Testis (tissue), 3 donors: ENCODE data around the gene CRYGN. TPM values are rescaled to one million over a fixed set of nuclear protein-coding genes. Genes with fewer than 3 reads are reported as not detected.

Experiments used
- DNase-seq: peaks from one replicate; pipeline ENCODE4 v3.0.0-alpha.2; 2019
- H3K27ac ChIP-seq, 2 donors: fragments of 200-600 bp; sonication (generic); one replicate each; pipeline ENCODE4 v1.5.1; 2019
- H3K27me3 ChIP-seq: fragments of 200-600 bp; sonication (generic); one replicate; pipeline ENCODE4 v1.5.1; 2019
- H3K36me3 ChIP-seq: fragments of 200-600 bp; sonication (generic); one replicate; pipeline ENCODE4 v1.5.1; 2017; ENCODE audit warnings: low read depth; ENCODE audit errors: missing control alignments
- H3K4me1 ChIP-seq: fragments of 200-600 bp; sonication (generic); one replicate; pipeline ENCODE4 v1.5.1; 2019
- H3K4me3 ChIP-seq, 2 donors: fragments of 200-600 bp; sonication (generic); one replicate each; pipeline ENCODE4 v1.5.1; 2017 to 2019
- H3K9me3 ChIP-seq: fragments of 200-600 bp; sonication (generic); one replicate; pipeline ENCODE4 v1.5.1; 2017
- CTCF ChIP-seq, 3 experiments: fragments of 450-650 bp in 2 of 3; fragments of 200-600 bp in 1 of 3; sonication (generic) in 1 of 3; IDR thresholded peaks; one replicate each; pipeline ENCODE4 v1.5.1; 2016 to 2019; ENCODE audit warnings: antibody characterized with exemption in 3 of 3, mild to moderate bottlenecking in 2 of 3, moderate library complexity in 1 of 3
- POLR2A ChIP-seq: fragments of 450-650 bp; IDR thresholded peaks from one replicate; pipeline ENCODE4 v1.6.1; 2017; ENCODE audit warnings: antibody characterized with exemption, mild to moderate bottlenecking, moderate library complexity
- WGBS, 2 donors: methylation state at CpG; one replicate each; pipeline ENCODE4 v1.1.5; 2018; 5-methylcytosine and 5-hydroxymethylcytosine counted together
- intact Hi-C: fragments of 100-400 bp; cut with DNase I; formaldehyde crosslinking; loops from one replicate; pipeline ENCODE4 v1.15.1; 2023; ENCODE audit warnings: low total_unique reads
- polyA plus RNA-seq: library from polyadenylated mRNA; stranded (reverse); fragments of 350-450 nt; fragmentation: Illumina TruSeq; extraction: RNeasy Lipid Tissue Mini Kit (QIAGEN cat#74804); gene quantifications from one replicate; pipeline ENCODE4 v1.2.3, GENCODE V29; 2014; ENCODE audit warnings: low read depth, low replicate concordance; ENCODE audit not compliant: insufficient read depth
- total RNA-seq, 2 donors: library from RNA; depleted of rRNA; stranded (reverse); fragments of >200 nt; gene quantifications; one replicate each; pipeline ENCODE4 v1.2.3, GENCODE V29; 2016

Gene CRYGN
- total and polyA plus RNA-seq, 3 donors from 2014 or later = 0.44 to 1.7 (median 0.62) TPM

- Histone ChIP-seq H3K27me3 (no peaks in the 10 kb centered on the region), H3K36me3 (no peaks in the 10 kb centered on the region), H3K4me3 (no peak overlapping the region), H3K27ac (no peak overlapping the region), H3K4me1 (no peaks in the 10 kb centered on the region), H3K9me3 (no peaks in the 10 kb centered on the region)
- intact Hi-C loops = no loop called here
- no peak for DNase-seq
- 79 to 86% methylated on average over 5 of the region's 5 CpGs for WGBS, 2 donors
- no peak for TF ChIP-seq CTCF (IDR thresholded peaks at IDR 0.05)
Measured at GRCh38 chr7:151451156-151451555, 11.2 kb upstream of the CRYGN start.

GRCh38 chr7:151449990-151450389 lies 10.0 kb upstream of the CRYGN start:
- Histone ChIP-seq H3K36me3 (no peaks in the 10 kb centered on the region), H3K27ac (no peak overlapping the region), H3K4me3 (no peak overlapping the region), H3K27me3 (no peaks in the 10 kb centered on the region), H3K4me1 (no peaks in the 10 kb centered on the region), H3K9me3 (no peaks in the 10 kb centered on the region)
- no peak for DNase-seq
- TF ChIP-seq POLR2A (no peak), CTCF (IDR thresholded peaks at IDR 0.05) (no peak)
- intact Hi-C loops = no loop called here
- WGBS, 2 donors = 90 to 96% methylated on average over 9 of the region's 9 CpGs

GRCh38 chr7:151448261-151449252 lies 8.6 kb upstream of the CRYGN start:
- Histone ChIP-seq H3K36me3 (no peaks in the 10 kb centered on the region), H3K27me3 (no peaks in the 10 kb centered on the region), H3K9me3 (no peaks in the 10 kb centered on the region), H3K4me1 (no peaks in the 10 kb centered on the region), H3K27ac (peak overlapping the region in 1 of 2 donors; percentile 9), H3K4me3 (peak overlapping the region; percentile 45 to 49)
- TF ChIP-seq CTCF (IDR thresholded peaks at IDR 0.05) (peak; percentile 75 to 91 (median 81)), POLR2A (no peak)
- 5 to 20% methylated on average over 19 to 60 of the region's 61 CpGs for WGBS, 2 donors
- DNase-seq = peak; percentile 77
- intact Hi-C loops = no loop called here

GRCh38 chr7:151447901-151448260 lies 7.9 kb upstream of the CRYGN start:
- intact Hi-C loops = no loop called here

More at GRCh38 chr7:151447901-151448260, 7.9 kb upstream of the CRYGN start:
- Histone ChIP-seq H3K27ac (no peak overlapping the region), H3K4me1 (no peaks in the 10 kb centered on the region), H3K9me3 (no peaks in the 10 kb centered on the region), H3K4me3 (peak overlapping the region; percentile 45 to 49), H3K36me3 (no peaks in the 10 kb centered on the region), H3K27me3 (no peaks in the 10 kb centered on the region)
- TF ChIP-seq CTCF (IDR thresholded peaks at IDR 0.05) (no peak), POLR2A (no peak)
- WGBS, 2 donors = 42 to 57% methylated on average over 14 to 26 of the region's 26 CpGs
- DNase-seq = no peak
